ENCODE data around the gene FXYD2.

FXYD2 gene

GRCh38 chr11:117834838-117835443 lies 10.4 kb upstream of the FXYD2 start:
- Histone ChIP-seq H3K4me2 (ENCODE audit: low read length) (no peak overlapping the region), H3F3A (ENCODE audit: insufficient read depth, low read length) (no peaks in the 10 kb centered on the region), H3K9me2 (ENCODE audit: low read depth, low read length) (no peaks in the 10 kb centered on the region), H3K27me3 (ENCODE audit: insufficient read depth, low read length) (no peaks in the 10 kb centered on the region), H3K4me3 (ENCODE audit: low read depth, low read length, poor library complexity, severe bottlenecking) (no peak overlapping the region), H2AFZ (ENCODE audit: low read length) (no peak overlapping the region), H4K20me1 (ENCODE audit: insufficient read depth, low read length) (no peaks in the 10 kb centered on the region), H3K79me2 (ENCODE audit: insufficient read depth, low read length) (no peaks in the 10 kb centered on the region), H3K9ac (ENCODE audit: low read length) (no peak overlapping the region), H3K36me3 (ENCODE audit: insufficient read depth, low read length) (no peaks in the 10 kb centered on the region), H3K9me3 (ENCODE audit: low read length) (no peaks in the 10 kb centered on the region), H3K27ac (ENCODE audit: low read depth, low read length, poor library complexity, severe bottlenecking) (no peak overlapping the region), H3K4me1 (ENCODE audit: insufficient read depth, low read length, severe bottlenecking) (no peaks in the 10 kb centered on the region)
- TF ChIP-seq, protein P1, sequence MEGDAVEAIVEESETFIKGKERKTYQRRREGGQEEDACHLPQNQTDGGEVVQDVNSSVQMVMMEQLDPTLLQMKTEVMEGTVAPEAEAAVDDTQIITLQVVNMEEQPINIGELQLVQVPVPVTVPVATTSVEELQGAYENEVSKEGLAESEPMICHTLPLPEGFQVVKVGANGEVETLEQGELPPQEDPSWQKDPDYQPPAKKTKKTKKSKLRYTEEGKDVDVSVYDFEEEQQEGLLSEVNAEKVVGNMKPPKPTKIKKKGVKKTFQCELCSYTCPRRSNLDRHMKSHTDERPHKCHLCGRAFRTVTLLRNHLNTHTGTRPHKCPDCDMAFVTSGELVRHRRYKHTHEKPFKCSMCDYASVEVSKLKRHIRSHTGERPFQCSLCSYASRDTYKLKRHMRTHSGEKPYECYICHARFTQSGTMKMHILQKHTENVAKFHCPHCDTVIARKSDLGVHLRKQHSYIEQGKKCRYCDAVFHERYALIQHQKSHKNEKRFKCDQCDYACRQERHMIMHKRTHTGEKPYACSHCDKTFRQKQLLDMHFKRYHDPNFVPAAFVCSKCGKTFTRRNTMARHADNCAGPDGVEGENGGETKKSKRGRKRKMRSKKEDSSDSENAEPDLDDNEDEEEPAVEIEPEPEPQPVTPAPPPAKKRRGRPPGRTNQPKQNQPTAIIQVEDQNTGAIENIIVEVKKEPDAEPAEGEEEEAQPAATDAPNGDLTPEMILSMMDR (IDR thresholded peaks at IDR 0.05; ENCODE audit: low read length): no peak
- no peak for TF ChIP-seq EZH2 (IDR thresholded peaks at IDR 0.05; ENCODE audit: borderline replicate concordance, low read length)

DNA sequence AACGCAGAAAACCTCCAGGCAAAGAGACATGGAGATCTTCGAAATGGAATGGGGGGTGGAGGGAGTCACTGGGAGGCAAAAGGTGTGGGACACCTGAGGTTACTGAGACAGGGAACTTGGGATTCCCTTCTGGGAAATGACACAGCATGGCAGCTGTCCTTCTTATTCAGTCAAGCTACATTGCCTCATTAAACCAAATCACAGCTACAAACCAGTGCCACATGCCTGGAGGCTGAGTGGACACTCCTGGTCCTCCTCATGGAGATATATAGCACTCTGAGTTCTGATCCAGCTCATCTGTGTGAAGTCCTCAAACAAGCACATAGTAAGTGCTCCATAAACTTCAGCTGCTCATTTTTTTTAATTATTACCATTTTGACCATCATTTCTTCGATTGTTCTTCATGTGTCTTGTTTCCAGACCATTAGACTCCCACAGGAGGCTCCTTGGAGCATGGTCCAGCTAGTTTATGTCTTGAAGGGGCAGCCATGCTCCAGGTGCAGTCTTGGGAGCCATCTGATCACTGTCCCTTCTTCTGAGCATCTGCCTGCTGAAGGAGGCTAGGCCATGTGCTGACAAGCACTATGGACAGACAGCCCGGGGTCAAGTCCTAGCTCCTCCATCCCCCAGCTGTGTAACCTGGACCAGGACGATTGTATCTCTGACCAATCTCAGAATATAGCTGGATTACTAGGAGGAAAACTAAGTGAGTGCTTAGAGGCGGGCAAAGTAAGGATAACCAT lies 9.7 kb upstream of the FXYD2 start:
- H3K79me2 ChIP-seq (ENCODE audit: insufficient read depth, low read length): no peaks in the 10 kb centered on the region
- H3K4me1 ChIP-seq (ENCODE audit: insufficient read depth, low read length, severe bottlenecking): no peaks in the 10 kb centered on the region
- H3K4me3 ChIP-seq (ENCODE audit: low read depth, low read length, poor library complexity, severe bottlenecking): no peak overlapping the region
- H3K9ac ChIP-seq (ENCODE audit: low read length): no peak overlapping the region
- no peaks in the 10 kb centered on the region for H3K9me2 ChIP-seq (ENCODE audit: low read depth, low read length)
- no peak overlapping the region for H3K27ac ChIP-seq (ENCODE audit: low read depth, low read length, poor library complexity, severe bottlenecking)
- H3K9me3 ChIP-seq (ENCODE audit: low read length): no peaks in the 10 kb centered on the region
- TF ChIP-seq, protein P1 (IDR thresholded peaks at IDR 0.05; ENCODE audit: low read length): no peak
- TF ChIP-seq EZH2 (IDR thresholded peaks at IDR 0.05; ENCODE audit: borderline replicate concordance, low read length): no peak
- no peak overlapping the region for H2AFZ ChIP-seq (ENCODE audit: low read length)
- H3K36me3 ChIP-seq (ENCODE audit: insufficient read depth, low read length): no peaks in the 10 kb centered on the region
- no peaks in the 10 kb centered on the region for H4K20me1 ChIP-seq (ENCODE audit: insufficient read depth, low read length)
- H3F3A ChIP-seq (ENCODE audit: insufficient read depth, low read length): no peaks in the 10 kb centered on the region
- H3K4me2 ChIP-seq (ENCODE audit: low read length): no peak overlapping the region
- H3K27me3 ChIP-seq (ENCODE audit: insufficient read depth, low read length): no peaks in the 10 kb centered on the region

- no peaks in the 10 kb centered on the region for H3K36me3 ChIP-seq (ENCODE audit: insufficient read depth, low read length)
- no peaks in the 10 kb centered on the region for H3K79me2 ChIP-seq (ENCODE audit: insufficient read depth, low read length)
Observed at GRCh38 chr11:117833401-117833891, 8.9 kb upstream of the FXYD2 start.

More at GRCh38 chr11:117833401-117833891, 8.9 kb upstream of the FXYD2 start:
- TF ChIP-seq, protein P1 (IDR thresholded peaks at IDR 0.05; ENCODE audit: low read length): no peak
- Histone ChIP-seq H3K4me3 (ENCODE audit: low read depth, low read length, poor library complexity, severe bottlenecking) (no peak overlapping the region), H3K9me2 (ENCODE audit: low read depth, low read length) (no peaks in the 10 kb centered on the region), H3K9me3 (ENCODE audit: low read length) (no peaks in the 10 kb centered on the region), H3K4me1 (ENCODE audit: insufficient read depth, low read length, severe bottlenecking) (no peaks in the 10 kb centered on the region), H3K27ac (ENCODE audit: low read depth, low read length, poor library complexity, severe bottlenecking) (no peak overlapping the region), H3K9ac (ENCODE audit: low read length) (no peak overlapping the region), H3K4me2 (ENCODE audit: low read length) (no peak overlapping the region), H3K27me3 (ENCODE audit: insufficient read depth, low read length) (no peaks in the 10 kb centered on the region), H2AFZ (ENCODE audit: low read length) (no peak overlapping the region), H3F3A (ENCODE audit: insufficient read depth, low read length) (no peaks in the 10 kb centered on the region), H4K20me1 (ENCODE audit: insufficient read depth, low read length) (no peaks in the 10 kb centered on the region)
